Measurements from ENCODE around the gene CHMP4B.

Gene CHMP4B

GRCh38 chr20:33837096-33837830 lies 26.1 kb downstream of the CHMP4B start:
- DNase-seq (ENCODE audit: low spot score), result no peak
- TF ChIP-seq CTCF (IDR thresholded peaks at IDR 0.05), result no peak
- H3K27ac ChIP-seq, result no peak overlapping the region
- no peak overlapping the region for H3K4me3 ChIP-seq

- no peak for TF ChIP-seq CTCF (IDR thresholded peaks at IDR 0.05)
- H3K4me3 ChIP-seq, result no peak overlapping the region
- H3K27ac ChIP-seq, result no peak overlapping the region
- no peak for DNase-seq (ENCODE audit: low spot score)
Measured at GRCh38 chr20:33838035-33838864, 27.1 kb downstream of the CHMP4B start.

GRCh38 chr20:33839591-33839990 lies 28.4 kb downstream of the CHMP4B start:
- Histone ChIP-seq H3K27ac (no peak overlapping the region), H3K4me3 (no peak overlapping the region)
- no peak for TF ChIP-seq CTCF (IDR thresholded peaks at IDR 0.05)
- no peak for DNase-seq (ENCODE audit: low spot score)

- no peak for TF ChIP-seq CTCF (IDR thresholded peaks at IDR 0.05)
- DNase-seq (ENCODE audit: low spot score), result no peak
- Histone ChIP-seq H3K4me3 (no peak overlapping the region), H3K27ac (no peak overlapping the region)
Measured at GRCh38 chr20:33840160-33840559, 29.0 kb downstream of the CHMP4B start.

GRCh38 chr20:33840759-33841435 lies 29.7 kb downstream of the CHMP4B start:
- Histone ChIP-seq H3K4me3 (no peak overlapping the region), H3K27ac (no peak overlapping the region)
- DNase-seq (ENCODE audit: low spot score), result no peak
- TF ChIP-seq CTCF (IDR thresholded peaks at IDR 0.05), result no peak

- H3K27ac ChIP-seq, result no peak overlapping the region
- no peak for DNase-seq (ENCODE audit: low spot score)
- no peak overlapping the region for H3K4me3 ChIP-seq
- TF ChIP-seq CTCF (IDR thresholded peaks at IDR 0.05), result no peak
Measured at GRCh38 chr20:33841436-33841799, 30.3 kb downstream of the CHMP4B start.
